ENCODE measurements around the gene MMP26.

Gene MMP26

GRCh38 chr11:4727171-4727570 is 22.6 kb downstream of the MMP26 start:
- DNase-seq: no peak

DNA sequence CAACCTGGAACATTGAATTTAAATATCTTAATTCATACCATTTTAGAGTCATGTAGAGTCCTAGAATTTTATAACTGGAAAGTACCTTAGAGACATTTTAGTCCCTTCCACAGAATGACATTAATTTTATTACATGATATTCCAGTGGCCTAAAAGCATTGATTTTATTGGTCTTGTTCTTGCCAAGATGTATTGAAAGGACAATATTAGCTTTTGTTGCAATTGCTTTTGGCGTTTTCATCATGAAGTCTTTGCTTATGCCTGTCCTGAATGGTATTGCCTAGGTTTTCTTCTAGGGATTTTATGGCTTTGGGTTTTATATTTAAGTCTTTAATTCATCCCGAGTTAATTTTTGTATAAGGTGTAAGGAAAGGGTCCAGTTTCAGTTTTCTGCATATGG is 36.2 kb downstream of the MMP26 start:
- DNase-seq: no peak

DNA sequence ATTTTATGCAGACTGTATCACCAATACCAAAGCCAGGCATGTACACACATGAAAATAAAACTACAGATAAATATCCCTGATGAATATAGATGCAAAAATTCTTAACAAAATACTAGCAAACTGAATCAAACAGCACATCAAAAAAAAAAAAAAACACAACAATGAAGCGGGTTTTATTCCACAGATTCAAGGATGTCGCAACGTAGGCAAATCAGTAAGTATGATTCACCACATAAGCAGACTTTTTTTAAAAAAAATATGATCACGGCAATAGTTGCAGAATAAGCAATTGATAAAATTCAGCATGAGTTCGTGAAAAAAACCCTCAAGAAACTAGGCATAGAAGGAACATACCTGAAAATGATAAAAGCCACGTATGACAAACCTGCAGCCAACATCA is 43.9 kb downstream of the MMP26 start:
- no peak for DNase-seq

DNA sequence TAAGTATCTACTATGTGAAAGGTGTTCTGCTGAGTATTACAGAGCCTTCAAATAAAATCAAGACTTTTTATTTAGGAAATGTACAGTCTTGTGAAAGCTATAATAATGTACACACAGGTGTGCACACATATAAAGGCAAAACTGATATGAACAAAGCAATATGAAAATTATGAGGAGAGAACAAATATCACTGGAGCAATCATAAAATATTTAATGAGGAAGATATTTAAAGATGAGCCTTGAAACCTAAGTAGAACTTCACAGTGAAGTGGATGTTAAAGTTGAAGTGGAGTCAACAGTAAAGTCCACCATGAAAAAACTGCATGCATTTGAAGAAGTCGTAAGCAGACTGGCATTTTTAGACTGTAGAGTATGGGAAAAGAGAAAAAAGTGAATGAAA is 46.6 kb downstream of the MMP26 start:
- DNase-seq: no peak

All from activated CD4-positive, alpha-beta T cell treated with anti-CD3 and anti-CD28 coated beads, Interleukin-2, amount 50 U/mL, for 16 hours (primary cell).